WTC11 (cell line): ENCODE data around the gene TNRC6A.

Source experiments
- CREB1 ChIP-seq: sonication (generic); formaldehyde crosslinking; IDR thresholded peaks from 2 replicates; pipeline ENCODE4 v1.8.0; 2023; ENCODE audit warnings: mild to moderate bottlenecking, missing genetic modification reagents
- ETV6 ChIP-seq: sonication (generic); formaldehyde crosslinking; IDR thresholded peaks from 2 replicates; pipeline ENCODE4 v1.8.1; 2022; ENCODE audit warnings: mild to moderate bottlenecking, missing genetic modification reagents
- IRF2 ChIP-seq: sonication (generic); formaldehyde crosslinking; IDR thresholded peaks from 2 replicates; pipeline ENCODE4 v1.8.0; 2022; ENCODE audit warnings: low read depth, missing genetic modification reagents, borderline replicate concordance
- NFATC4 ChIP-seq: fragments of 250-450 bp; sonication (Bioruptor Pico); IDR thresholded peaks from 2 replicates; pipeline ENCODE4 v1.9.0; 2021; ENCODE audit warnings: mild to moderate bottlenecking
- ZNF232 ChIP-seq: sonication (generic); formaldehyde crosslinking; IDR thresholded peaks from 2 replicates; pipeline ENCODE4 v1.8.0; 2022; ENCODE audit warnings: mild to moderate bottlenecking, missing genetic modification reagents
- TF ChIP-seq, protein P1 (sequence below): sonication (generic); formaldehyde crosslinking; IDR thresholded peaks from 2 replicates; pipeline ENCODE4 v1.8.1; 2023; ENCODE audit warnings: mild to moderate bottlenecking, missing genetic modification reagents
- TF ChIP-seq, protein P2 (sequence below): fragments of 200-600 bp; IDR thresholded peaks from 2 replicates; pipeline ENCODE4 v1.8.0; 2022; ENCODE audit warnings: antibody characterized with exemption
- TF ChIP-seq, protein P3 (sequence below): fragments of 250-450 bp; sonication (Bioruptor Pico); conservative IDR thresholded peaks from 2 replicates; pipeline ENCODE4 v1.9.0; 2021; ENCODE audit warnings: mild to moderate bottlenecking
- TF ChIP-seq, protein P4 (sequence below): sonication (generic); formaldehyde crosslinking; IDR thresholded peaks from 2 replicates; pipeline ENCODE4 v1.8.0; 2022; ENCODE audit warnings: mild to moderate bottlenecking, missing genetic modification reagents
- TF ChIP-seq, protein P5 (sequence below): sonication (generic); formaldehyde crosslinking; conservative IDR thresholded peaks from 2 replicates; pipeline ENCODE4 v1.8.1; 2022; ENCODE audit warnings: mild to moderate bottlenecking, missing genetic modification reagents
- TF ChIP-seq, protein P6 (sequence below): sonication (generic); formaldehyde crosslinking; IDR thresholded peaks from 2 replicates; pipeline ENCODE4 v1.8.1; 2023; ENCODE audit warnings: mild to moderate bottlenecking, moderate library complexity, missing genetic modification reagents
- TF ChIP-seq, protein P7 (sequence below): sonication (generic); formaldehyde crosslinking; IDR thresholded peaks from 2 replicates; pipeline ENCODE4 v1.8.1; 2022; ENCODE audit warnings: low read depth, missing genetic modification reagents, borderline replicate concordance
- TF ChIP-seq, protein P8 (sequence below): sonication (generic); formaldehyde crosslinking; IDR thresholded peaks from 2 replicates; pipeline ENCODE4 v1.8.1; 2023; ENCODE audit warnings: mild to moderate bottlenecking, missing genetic modification reagents, moderate library complexity
- TF ChIP-seq, protein P9 (sequence below): sonication (generic); formaldehyde crosslinking; conservative IDR thresholded peaks from 2 replicates; pipeline ENCODE4 v1.8.1; 2023; ENCODE audit warnings: mild to moderate bottlenecking, low read depth, missing genetic modification reagents, moderate library complexity

DNA sequence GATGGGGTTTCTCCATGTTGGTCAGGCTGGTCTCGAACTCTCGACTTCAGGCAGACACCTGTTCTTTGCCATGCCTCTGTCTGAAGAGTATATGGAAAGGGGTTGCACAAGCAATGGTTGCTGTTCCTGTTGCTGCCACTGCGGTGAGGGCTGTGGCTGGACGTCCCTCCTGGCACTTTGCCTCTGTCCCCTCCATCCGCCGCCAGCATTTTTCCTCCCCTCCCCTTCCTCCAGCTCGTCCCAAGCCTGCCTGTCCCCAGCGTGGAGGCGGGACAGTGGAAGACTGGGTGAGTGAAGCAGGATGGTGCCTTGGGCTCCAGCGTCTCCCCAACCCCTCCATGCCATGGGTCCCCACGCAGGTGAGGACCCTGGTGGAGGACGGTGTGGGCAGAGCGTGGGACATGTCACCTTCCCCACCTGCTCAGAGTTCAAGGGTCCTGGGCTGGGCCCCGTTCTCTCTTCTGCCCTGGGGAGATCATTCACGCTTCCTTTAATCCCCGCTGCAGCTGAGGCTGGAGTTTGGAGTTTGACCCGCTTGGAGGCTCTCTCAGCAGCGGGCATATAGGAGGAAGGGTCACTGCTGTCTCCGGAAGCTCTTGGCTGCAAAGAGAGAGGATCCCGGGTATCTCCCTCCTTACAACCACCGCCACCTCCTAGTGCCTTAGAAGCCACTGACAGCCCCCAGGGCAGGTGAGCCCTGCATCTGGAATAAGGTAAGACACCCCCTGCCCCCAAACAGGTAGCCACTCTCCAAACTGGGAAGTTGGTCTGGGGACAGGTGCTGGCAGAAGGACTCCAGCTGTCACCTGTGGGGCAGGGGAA is 116.5 kb downstream of the TNRC6A start, which contains the start of gene SLC5A11:
- TF ChIP-seq, protein P1, sequence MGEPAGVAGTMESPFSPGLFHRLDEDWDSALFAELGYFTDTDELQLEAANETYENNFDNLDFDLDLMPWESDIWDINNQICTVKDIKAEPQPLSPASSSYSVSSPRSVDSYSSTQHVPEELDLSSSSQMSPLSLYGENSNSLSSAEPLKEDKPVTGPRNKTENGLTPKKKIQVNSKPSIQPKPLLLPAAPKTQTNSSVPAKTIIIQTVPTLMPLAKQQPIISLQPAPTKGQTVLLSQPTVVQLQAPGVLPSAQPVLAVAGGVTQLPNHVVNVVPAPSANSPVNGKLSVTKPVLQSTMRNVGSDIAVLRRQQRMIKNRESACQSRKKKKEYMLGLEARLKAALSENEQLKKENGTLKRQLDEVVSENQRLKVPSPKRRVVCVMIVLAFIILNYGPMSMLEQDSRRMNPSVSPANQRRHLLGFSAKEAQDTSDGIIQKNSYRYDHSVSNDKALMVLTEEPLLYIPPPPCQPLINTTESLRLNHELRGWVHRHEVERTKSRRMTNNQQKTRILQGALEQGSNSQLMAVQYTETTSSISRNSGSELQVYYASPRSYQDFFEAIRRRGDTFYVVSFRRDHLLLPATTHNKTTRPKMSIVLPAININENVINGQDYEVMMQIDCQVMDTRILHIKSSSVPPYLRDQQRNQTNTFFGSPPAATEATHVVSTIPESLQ (CRISPR knock-in tag), result no peak
- TF ChIP-seq, protein P2, sequence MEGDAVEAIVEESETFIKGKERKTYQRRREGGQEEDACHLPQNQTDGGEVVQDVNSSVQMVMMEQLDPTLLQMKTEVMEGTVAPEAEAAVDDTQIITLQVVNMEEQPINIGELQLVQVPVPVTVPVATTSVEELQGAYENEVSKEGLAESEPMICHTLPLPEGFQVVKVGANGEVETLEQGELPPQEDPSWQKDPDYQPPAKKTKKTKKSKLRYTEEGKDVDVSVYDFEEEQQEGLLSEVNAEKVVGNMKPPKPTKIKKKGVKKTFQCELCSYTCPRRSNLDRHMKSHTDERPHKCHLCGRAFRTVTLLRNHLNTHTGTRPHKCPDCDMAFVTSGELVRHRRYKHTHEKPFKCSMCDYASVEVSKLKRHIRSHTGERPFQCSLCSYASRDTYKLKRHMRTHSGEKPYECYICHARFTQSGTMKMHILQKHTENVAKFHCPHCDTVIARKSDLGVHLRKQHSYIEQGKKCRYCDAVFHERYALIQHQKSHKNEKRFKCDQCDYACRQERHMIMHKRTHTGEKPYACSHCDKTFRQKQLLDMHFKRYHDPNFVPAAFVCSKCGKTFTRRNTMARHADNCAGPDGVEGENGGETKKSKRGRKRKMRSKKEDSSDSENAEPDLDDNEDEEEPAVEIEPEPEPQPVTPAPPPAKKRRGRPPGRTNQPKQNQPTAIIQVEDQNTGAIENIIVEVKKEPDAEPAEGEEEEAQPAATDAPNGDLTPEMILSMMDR, result no peak
- TF ChIP-seq, protein P3, sequence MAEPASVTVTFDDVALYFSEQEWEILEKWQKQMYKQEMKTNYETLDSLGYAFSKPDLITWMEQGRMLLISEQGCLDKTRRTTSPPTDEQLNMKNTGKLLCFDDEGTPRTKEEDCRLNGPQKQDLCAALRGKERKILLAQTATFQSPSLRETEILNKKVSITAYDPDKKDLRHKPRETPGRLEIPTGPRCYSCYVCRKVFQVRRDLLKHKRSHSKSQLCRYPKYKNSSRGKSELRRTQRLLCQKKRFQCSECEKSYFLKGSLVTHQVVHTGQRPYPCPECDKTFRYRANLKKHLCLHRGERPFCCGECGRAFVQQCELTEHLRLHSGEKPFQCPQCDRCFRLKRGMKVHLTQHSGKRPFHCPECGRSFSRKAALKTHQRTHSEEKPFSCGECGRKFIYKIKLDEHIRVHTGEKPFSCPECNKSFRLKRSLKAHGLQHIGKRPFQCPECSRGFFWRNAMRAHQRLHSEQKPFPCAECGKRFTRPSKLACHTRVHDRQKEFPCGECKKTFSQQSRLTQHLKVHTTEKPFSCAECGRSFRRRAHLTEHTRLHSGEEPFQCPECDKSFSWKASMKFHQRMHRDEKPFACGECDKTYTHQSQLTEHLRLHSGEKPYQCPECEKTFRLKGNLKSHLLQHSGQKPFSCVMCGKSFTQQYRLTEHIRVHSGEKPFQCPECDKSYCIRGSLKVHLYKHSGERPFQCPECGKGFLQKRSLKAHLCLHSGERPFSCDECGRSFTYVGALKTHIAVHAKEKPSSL (CRISPR knock-in tag), result no peak
- TF ChIP-seq NFATC4, result no peak
- TF ChIP-seq, protein P4, sequence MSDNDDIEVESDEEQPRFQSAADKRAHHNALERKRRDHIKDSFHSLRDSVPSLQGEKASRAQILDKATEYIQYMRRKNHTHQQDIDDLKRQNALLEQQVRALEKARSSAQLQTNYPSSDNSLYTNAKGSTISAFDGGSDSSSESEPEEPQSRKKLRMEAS (CRISPR knock-in tag), result no peak
- TF ChIP-seq, protein P5, sequence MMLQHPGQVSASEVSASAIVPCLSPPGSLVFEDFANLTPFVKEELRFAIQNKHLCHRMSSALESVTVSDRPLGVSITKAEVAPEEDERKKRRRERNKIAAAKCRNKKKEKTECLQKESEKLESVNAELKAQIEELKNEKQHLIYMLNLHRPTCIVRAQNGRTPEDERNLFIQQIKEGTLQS, result no peak
- no peak for TF ChIP-seq IRF2 (CRISPR knock-in tag)
- TF ChIP-seq, protein P6, sequence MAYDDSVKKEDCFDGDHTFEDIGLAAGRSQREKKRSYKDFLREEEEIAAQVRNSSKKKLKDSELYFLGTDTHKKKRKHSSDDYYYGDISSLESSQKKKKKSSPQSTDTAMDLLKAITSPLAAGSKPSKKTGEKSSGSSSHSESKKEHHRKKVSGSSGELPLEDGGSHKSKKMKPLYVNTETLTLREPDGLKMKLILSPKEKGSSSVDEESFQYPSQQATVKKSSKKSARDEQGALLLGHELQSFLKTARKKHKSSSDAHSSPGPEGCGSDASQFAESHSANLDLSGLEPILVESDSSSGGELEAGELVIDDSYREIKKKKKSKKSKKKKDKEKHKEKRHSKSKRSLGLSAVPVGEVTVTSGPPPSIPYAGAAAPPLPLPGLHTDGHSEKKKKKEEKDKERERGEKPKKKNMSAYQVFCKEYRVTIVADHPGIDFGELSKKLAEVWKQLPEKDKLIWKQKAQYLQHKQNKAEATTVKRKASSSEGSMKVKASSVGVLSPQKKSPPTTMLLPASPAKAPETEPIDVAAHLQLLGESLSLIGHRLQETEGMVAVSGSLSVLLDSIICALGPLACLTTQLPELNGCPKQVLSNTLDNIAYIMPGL (CRISPR knock-in tag), result no peak
- TF ChIP-seq, protein P7, sequence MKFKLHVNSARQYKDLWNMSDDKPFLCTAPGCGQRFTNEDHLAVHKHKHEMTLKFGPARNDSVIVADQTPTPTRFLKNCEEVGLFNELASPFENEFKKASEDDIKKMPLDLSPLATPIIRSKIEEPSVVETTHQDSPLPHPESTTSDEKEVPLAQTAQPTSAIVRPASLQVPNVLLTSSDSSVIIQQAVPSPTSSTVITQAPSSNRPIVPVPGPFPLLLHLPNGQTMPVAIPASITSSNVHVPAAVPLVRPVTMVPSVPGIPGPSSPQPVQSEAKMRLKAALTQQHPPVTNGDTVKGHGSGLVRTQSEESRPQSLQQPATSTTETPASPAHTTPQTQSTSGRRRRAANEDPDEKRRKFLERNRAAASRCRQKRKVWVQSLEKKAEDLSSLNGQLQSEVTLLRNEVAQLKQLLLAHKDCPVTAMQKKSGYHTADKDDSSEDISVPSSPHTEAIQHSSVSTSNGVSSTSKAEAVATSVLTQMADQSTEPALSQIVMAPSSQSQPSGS, result no peak
- TF ChIP-seq, protein P8, sequence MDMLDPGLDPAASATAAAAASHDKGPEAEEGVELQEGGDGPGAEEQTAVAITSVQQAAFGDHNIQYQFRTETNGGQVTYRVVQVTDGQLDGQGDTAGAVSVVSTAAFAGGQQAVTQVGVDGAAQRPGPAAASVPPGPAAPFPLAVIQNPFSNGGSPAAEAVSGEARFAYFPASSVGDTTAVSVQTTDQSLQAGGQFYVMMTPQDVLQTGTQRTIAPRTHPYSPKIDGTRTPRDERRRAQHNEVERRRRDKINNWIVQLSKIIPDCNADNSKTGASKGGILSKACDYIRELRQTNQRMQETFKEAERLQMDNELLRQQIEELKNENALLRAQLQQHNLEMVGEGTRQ (CRISPR knock-in tag), result no peak
- TF ChIP-seq, protein P9, sequence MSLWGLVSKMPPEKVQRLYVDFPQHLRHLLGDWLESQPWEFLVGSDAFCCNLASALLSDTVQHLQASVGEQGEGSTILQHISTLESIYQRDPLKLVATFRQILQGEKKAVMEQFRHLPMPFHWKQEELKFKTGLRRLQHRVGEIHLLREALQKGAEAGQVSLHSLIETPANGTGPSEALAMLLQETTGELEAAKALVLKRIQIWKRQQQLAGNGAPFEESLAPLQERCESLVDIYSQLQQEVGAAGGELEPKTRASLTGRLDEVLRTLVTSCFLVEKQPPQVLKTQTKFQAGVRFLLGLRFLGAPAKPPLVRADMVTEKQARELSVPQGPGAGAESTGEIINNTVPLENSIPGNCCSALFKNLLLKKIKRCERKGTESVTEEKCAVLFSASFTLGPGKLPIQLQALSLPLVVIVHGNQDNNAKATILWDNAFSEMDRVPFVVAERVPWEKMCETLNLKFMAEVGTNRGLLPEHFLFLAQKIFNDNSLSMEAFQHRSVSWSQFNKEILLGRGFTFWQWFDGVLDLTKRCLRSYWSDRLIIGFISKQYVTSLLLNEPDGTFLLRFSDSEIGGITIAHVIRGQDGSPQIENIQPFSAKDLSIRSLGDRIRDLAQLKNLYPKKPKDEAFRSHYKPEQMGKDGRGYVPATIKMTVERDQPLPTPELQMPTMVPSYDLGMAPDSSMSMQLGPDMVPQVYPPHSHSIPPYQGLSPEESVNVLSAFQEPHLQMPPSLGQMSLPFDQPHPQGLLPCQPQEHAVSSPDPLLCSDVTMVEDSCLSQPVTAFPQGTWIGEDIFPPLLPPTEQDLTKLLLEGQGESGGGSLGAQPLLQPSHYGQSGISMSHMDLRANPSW (CRISPR knock-in tag), result no peak
- TF ChIP-seq ETV6, result no peak
- no peak for TF ChIP-seq ZNF232
- no peak for TF ChIP-seq CREB1
